OCI-LY7 (cell line): Measurements from ENCODE around the gene MARCO.

Source experiments
- CTCF ChIP-seq: fragments of 200-600 bp; sonication (generic); conservative IDR thresholded peaks from 2 replicates; pipeline ENCODE4 v1.5.1; 2014; ENCODE audit warnings: mild to moderate bottlenecking, antibody characterized with exemption, low read length, moderate library complexity, mixed read lengths
- EZH2phosphoT487 ChIP-seq: fragments of 200-600 bp; sonication (generic); IDR thresholded peaks from 2 replicates; pipeline ENCODE4 v1.6.1; 2018; ENCODE audit warnings: low read depth, borderline replicate concordance, mild to moderate bottlenecking, mixed run types, antibody characterized with exemption, low read length, moderate library complexity, mixed read lengths

- TF ChIP-seq CTCF (no peak), EZH2phosphoT487 (no peak)
Observed at GRCh38 chr2:119009110-119009509, 67.1 kb downstream of the MARCO start.
